Measurements from ENCODE around the gene FLOT2.
"Not testable (repeated sequence)": the region's sequence is repeated elsewhere in the genome, so short reads cannot be mapped to it uniquely, and the experiment has no call there.

Gene FLOT2

GRCh38 chr17:28908640-28909167, 11.2 kb upstream of the FLOT2 start:
- peak; percentile 67 for DNase-seq (ENCODE audit: low read depth)
- in situ Hi-C loops (cut with HindIII; ENCODE audit: low sequenced_read_pairs): loop anchor here (5.0 kb wide), 1 partner anchor 41 kb away; no protein-coding TSS in a partner anchor
- H3K4me3 ChIP-seq (ENCODE audit: low read depth, low read length): no peak overlapping the region

GRCh38 chr17:28907709-28908475, 10.4 kb upstream of the FLOT2 start:
- TF ChIP-seq, protein P1, sequence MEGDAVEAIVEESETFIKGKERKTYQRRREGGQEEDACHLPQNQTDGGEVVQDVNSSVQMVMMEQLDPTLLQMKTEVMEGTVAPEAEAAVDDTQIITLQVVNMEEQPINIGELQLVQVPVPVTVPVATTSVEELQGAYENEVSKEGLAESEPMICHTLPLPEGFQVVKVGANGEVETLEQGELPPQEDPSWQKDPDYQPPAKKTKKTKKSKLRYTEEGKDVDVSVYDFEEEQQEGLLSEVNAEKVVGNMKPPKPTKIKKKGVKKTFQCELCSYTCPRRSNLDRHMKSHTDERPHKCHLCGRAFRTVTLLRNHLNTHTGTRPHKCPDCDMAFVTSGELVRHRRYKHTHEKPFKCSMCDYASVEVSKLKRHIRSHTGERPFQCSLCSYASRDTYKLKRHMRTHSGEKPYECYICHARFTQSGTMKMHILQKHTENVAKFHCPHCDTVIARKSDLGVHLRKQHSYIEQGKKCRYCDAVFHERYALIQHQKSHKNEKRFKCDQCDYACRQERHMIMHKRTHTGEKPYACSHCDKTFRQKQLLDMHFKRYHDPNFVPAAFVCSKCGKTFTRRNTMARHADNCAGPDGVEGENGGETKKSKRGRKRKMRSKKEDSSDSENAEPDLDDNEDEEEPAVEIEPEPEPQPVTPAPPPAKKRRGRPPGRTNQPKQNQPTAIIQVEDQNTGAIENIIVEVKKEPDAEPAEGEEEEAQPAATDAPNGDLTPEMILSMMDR (IDR thresholded peaks at IDR 0.05; ENCODE audit: low read depth, low read length, missing control alignments): no peak
- DNase-seq (ENCODE audit: low read depth): no peak
- no peak overlapping the region for H3K4me3 ChIP-seq (ENCODE audit: low read depth, low read length)
- in situ Hi-C loops (cut with HindIII; ENCODE audit: low sequenced_read_pairs): loop anchor here (5.0 kb wide), 1 partner anchor 41 kb away; no protein-coding TSS in a partner anchor

More at GRCh38 chr17:28908640-28909167, 11.2 kb upstream of the FLOT2 start:
- TF ChIP-seq, protein P1 (IDR thresholded peaks at IDR 0.05; ENCODE audit: low read depth, low read length, missing control alignments): no peak

GRCh38 chr17:28906706-28907438, 9.3 kb upstream of the FLOT2 start:
- no peak for DNase-seq (ENCODE audit: low read depth)
- in situ Hi-C loops (cut with HindIII; ENCODE audit: low sequenced_read_pairs): loop anchor here (5.0 kb wide), 1 partner anchor 40 kb away; no protein-coding TSS in a partner anchor
- TF ChIP-seq, protein P1 (IDR thresholded peaks at IDR 0.05; ENCODE audit: low read depth, low read length, missing control alignments): no peak
- no peak overlapping the region for H3K4me3 ChIP-seq (ENCODE audit: low read depth, low read length)

DNA sequence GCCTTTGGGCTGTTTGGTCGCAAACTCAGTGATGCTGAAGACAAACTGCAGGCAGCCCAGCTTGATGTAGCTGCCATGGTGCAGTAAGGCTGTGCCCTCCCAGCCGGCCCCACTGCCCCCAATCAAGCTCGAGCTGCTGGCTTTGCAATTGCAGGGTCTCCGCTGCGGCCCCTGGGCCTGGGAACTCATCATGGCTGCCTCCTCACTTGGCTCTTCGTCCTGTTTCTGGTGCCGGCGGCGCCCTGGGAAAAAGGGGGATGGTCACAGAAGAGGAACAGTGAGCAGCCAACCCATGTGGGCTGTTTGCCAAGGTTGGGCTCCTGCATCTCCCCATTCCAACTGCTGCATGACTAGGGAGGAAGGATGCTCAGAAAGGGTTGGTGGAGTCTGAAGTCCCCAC, 8.7 kb upstream of the FLOT2 start:
- TF ChIP-seq, protein P1 (IDR thresholded peaks at IDR 0.05; ENCODE audit: low read depth, low read length, missing control alignments): no peak
- H3K4me3 ChIP-seq (ENCODE audit: low read depth, low read length): no peak overlapping the region
- no peak for DNase-seq (ENCODE audit: low read depth)
- in situ Hi-C loops (cut with HindIII; ENCODE audit: low sequenced_read_pairs): loop anchor here (5.0 kb wide), 1 partner anchor 39 kb away; no protein-coding TSS in a partner anchor

- TF ChIP-seq, protein P1 (IDR thresholded peaks at IDR 0.05; ENCODE audit: low read depth, low read length, missing control alignments): no peak
- in situ Hi-C loops (cut with HindIII; ENCODE audit: low sequenced_read_pairs): loop anchor here (5.0 kb wide), 1 partner anchor 37 kb away; no protein-coding TSS in a partner anchor
- DNase-seq (ENCODE audit: low read depth): no peak
- H3K4me3 ChIP-seq (ENCODE audit: low read depth, low read length): no peak overlapping the region
Observed at GRCh38 chr17:28904800-28905199, 7.3 kb upstream of the FLOT2 start.

- in situ Hi-C loops (cut with HindIII; ENCODE audit: low sequenced_read_pairs); H3K4me3 ChIP-seq (ENCODE audit: low read depth, low read length); DNase-seq (ENCODE audit: low read depth): not testable (repeated sequence)
Observed at GRCh38 chr17:28903546-28903841, 6.0 kb upstream of the FLOT2 start.

Data from astrocyte of the cerebellum (primary cell).